Epithelial cell of proximal tubule (primary cell): ENCODE data around the gene ACTN3. TPM values are rescaled to one million over a fixed set of nuclear protein-coding genes. Genes with fewer than 3 reads are reported as not detected.
"Not testable (repeated sequence)": the region's sequence is repeated elsewhere in the genome, so short reads cannot be mapped to it uniquely, and the experiment has no call there.

Source experiments
- DNase-seq: peaks from one replicate; pipeline ENCODE4 v3.0.0-alpha.2; 2011; ENCODE audit warnings: low read depth
- H3K4me3 ChIP-seq: 2 replicates; pipeline ENCODE4 v1.5.1; 2011; ENCODE audit warnings: low read depth, mild to moderate bottlenecking, low read length
- CTCF ChIP-seq: conservative IDR thresholded peaks from 2 replicates; pipeline ENCODE4 v1.5.1; 2012; ENCODE audit warnings: low read depth, mild to moderate bottlenecking, low read length
- total RNA-seq: library from RNA; depleted of rRNA; stranded (reverse); fragments of >200 nt; gene quantifications from 2 replicates; pipeline ENCODE4 v1.2.3, GENCODE V29; 2015

ACTN3 gene
- total RNA-seq, 1 donor from 2014 or later, result not detected

- no peak for DNase-seq
- no peak overlapping the region for H3K4me3 ChIP-seq
- no peak for TF ChIP-seq CTCF
Observed at GRCh38 chr11:66531841-66532240, 14.9 kb upstream of the ACTN3 start.

DNA sequence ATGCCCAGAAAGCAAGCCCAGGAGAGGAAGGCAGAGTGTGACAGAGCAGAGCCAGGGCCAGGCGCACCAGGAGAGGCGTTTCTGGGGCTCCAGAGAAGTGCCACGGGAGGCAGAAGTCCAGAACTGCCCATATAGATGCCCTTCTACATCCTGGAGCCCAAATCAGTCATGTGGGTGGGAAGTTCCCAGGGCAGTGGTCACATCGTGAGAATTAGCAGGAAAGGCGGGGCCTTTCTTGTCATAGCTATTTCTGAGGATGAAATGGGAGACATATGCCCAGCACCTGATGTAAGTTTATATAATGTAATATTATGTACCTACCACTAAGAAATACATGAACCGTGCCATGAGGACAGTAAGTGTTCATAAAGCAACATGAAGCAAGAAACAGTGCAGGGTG, 13.9 kb upstream of the ACTN3 start:
- no peak overlapping the region for H3K4me3 ChIP-seq
- no peak for TF ChIP-seq CTCF
- no peak for DNase-seq

GRCh38 chr11:66539170-66539869, 7.4 kb upstream of the ACTN3 start:
- TF ChIP-seq CTCF, result no peak

GRCh38 chr11:66539870-66540213, 6.9 kb upstream of the ACTN3 start:
- DNase-seq, result no peak
- no peak for TF ChIP-seq CTCF
- no peak overlapping the region for H3K4me3 ChIP-seq

More at GRCh38 chr11:66539170-66539869, 7.4 kb upstream of the ACTN3 start:
- DNase-seq, result no peak
- no peak overlapping the region for H3K4me3 ChIP-seq

GRCh38 chr11:66540598-66540997, 6.1 kb upstream of the ACTN3 start:
- not testable (repeated sequence) for H3K4me3 ChIP-seq

DNA sequence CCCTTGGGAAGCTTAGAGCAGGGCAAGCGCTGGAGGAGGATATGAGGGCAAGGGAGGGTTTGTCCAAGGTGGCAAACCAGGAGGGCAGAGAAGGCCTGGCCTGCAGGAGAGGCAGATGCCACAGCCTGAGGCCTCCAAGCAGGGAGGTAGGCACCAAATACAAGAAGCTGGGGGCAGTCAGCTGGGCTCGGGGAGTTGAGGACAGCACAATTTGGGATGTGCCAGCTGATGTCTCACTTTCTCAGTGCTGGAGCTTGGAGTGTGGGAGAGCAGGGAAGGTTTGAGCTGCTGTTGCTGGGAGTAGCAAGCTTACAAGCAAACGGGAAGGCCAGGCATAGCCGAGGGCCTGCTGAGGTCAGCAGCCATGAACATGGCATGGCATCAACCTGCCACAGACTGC, 4.8 kb upstream of the ACTN3 start:
- DNase-seq, result no peak
- no peak overlapping the region for H3K4me3 ChIP-seq
- no peak for TF ChIP-seq CTCF

More at GRCh38 chr11:66540598-66540997, 6.1 kb upstream of the ACTN3 start:
- not testable (repeated sequence) for DNase-seq

DNA sequence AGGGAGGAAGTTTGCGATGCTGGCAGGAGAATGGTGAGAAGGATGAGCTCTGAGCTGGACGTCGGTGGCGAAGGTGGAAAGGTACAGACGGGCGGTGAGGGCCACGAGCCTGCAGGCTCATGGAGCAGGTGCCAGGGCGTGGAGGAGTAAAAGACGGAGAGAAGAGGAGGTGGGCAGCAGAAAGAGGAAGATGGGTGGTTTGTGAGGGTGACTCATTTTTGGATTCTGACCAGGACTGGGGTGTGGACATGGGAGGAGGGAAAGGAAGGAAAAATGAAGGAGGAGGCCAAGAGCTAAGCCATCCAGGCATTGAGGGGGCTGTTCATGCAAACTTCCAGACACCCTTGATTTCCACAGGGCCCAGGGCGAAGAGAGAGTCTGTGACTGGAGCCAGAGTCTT, 4.3 kb upstream of the ACTN3 start:
- no peak overlapping the region for H3K4me3 ChIP-seq
- DNase-seq, result no peak
- TF ChIP-seq CTCF, result no peak
